HG02943 (cell line): ENCODE measurements around the gene AFAP1.

ENCODE experiments used
- ATAC-seq: cut with Tn5 transposase; IDR thresholded peaks from one replicate; pipeline ENCODE4 v1.9.1; 2021; ENCODE audit warnings: mild to moderate bottlenecking, low read depth, moderate library complexity; ENCODE audit not compliant: unreplicated experiment

The AFAP1 gene

GRCh38 chr4:7774301-7775294 lies 165.1 kb downstream of the AFAP1 start:
- no peak for ATAC-seq

DNA sequence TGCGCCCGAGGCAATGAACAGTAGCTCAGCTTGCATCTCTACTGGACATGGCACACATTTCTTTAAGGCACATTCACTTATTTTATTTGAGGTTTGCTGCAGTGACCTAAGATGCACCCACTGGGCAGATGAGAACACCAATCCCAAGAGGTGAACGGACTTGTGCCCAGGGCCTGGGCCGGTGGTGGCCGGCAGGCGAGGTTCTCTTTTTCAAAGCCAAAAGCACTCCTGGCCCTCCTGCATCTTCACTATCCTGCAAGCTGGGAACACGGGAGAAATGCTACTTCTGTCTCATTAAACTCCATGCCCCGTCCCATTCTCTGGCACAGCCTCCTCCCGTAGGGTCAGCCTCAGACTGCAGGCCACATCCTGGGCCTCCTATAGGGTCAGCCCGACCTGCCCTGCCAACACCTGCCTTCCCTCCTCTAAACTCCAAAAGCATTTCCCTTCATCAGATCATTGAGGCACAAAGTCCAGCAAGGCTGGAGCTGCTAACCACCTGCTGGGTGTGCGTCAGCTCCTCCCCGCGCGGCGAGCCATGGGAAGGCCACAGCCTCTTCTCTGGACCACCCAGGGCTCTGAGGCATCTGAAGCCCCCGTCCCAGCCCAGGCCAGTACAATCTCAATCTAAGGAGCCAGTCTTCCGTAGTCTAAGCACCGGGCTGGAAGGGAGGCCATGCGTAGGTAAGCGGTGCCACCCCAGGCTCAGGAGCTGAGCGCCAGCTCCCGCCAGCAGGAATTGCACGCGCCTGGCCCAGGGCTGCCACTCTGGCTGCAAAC lies 166.1 kb downstream of the AFAP1 start:
- ATAC-seq, result no peak

DNA sequence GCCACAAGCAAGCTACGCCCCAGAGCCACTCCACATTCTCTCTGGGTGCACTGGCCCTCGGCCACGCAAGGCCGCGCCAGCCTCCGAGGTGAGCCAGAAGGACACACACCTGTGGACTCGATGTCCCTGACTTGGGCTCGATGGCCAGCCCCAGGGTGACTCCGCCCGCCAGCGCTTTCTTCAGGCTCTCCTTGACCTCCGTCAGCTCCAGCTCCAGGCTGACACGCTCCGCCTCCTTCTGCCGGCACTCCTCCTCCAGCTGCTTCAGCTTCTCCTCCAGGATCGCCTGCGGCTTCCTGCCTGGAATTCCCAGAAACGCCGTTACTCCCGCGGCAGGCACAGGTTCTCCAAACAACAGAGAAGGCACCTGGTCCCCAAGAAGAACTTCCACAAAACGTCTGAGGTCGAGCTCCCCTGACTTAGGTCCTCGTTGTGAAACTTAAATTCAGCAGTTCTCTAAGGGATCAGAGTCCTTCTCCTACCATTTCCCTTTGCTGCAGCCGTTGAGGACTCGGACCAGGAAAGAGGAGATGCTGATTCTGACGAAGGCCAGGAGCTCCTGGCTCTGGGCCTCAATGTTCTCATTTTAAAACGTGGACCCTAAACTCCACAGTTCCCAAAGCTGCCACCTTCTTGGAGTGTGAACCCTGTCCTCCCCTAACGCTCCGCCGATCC lies 166.8 kb downstream of the AFAP1 start:
- no peak for ATAC-seq

DNA sequence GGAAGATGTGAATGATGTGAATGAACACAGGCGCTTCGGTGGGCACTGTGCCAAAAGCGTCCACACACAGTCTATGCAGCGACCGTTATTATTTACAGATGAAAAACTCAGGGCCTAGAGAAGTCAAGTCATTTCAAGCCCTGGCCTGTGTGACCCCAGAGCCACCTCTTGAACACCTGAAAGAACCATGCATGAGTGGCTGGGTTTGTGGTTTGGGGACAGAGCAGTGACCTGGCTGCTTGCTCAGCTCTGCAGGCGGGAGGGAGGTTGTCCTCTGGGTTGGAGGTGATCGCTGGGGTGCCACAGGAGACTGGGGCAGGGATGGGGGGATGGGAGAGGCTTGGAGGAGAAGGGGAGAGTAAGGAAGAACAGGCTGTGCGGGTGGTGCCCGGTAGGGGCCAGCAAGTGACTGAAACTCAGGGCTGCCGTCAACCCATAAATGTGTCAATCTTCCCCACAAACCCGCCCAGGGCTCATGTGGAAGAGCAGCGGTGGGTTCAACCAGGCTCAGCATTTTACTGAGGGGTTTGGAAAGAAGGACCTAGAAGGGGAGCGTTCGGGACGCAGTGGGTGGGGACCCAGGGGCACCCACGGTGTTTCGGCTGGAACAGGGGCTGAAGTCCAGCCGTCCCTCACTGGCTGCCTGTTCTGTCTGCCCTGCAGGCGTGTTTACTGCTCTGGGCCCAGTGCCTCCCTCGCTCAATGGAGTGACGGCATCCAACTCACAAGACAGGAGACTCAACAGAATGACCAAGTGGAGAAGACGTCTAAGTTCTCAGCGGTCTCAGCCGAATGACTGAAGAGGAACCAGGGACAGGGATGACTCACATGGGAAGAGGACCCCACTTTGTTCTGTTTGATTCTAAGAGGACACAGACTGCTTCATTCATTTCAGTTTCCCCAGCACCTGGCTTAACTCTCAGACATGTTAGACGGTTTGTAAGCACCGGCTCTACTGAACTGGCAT lies 167.8 kb downstream of the AFAP1 start:
- ATAC-seq, result peak; percentile 92

- ATAC-seq, result no peak
Measured at GRCh38 chr4:7771056-7771455, 168.6 kb downstream of the AFAP1 start.

GRCh38 chr4:7770224-7771050 lies 169.2 kb downstream of the AFAP1 start:
- ATAC-seq, result no peak

GRCh38 chr4:7769396-7770223 lies 170.1 kb downstream of the AFAP1 start:
- ATAC-seq, result no peak

DNA sequence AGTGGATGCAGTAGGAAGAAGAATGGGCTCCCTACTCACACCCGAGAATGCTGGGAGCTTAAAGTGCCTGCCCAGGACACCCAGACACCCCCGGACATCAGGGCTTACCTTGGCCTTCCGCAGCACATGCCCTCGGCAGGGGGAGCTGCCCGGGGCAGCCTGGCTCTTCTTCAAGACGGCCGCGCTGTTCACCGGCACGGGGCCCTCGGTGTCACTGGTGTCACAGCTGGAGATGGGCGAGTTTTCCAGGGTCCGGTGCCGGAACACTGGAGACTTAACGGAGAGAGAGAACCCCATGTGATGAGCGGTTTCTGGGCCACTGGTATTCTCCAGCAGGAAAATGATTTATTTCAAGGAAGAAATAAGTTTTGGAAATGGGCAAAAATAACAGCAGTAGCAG lies 170.9 kb downstream of the AFAP1 start:
- no peak for ATAC-seq

DNA sequence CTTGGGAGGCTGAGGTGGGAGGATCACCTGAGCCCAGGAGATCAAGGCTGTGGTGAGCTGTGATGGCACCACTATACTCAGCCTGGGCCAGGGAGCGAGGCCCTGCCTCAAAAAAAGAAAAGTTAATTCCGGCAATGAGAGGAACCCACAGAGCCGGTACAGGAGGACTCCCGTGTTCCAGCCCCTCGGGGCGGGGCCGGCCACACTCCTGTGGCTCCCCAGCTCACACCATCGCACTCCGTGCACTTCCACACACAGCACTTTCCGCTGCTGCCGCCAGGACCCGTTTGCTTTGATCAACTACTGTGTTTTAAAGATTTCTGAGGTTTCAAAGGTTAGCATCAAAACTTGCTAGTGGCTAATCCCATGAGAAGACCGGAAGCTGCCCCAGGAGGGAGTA lies 171.7 kb downstream of the AFAP1 start:
- ATAC-seq, result no peak

- no peak for ATAC-seq
Measured at GRCh38 chr4:7767526-7767925, 172.1 kb downstream of the AFAP1 start.

GRCh38 chr4:7766661-7767345 lies 172.9 kb downstream of the AFAP1 start:
- ATAC-seq, result no peak

DNA sequence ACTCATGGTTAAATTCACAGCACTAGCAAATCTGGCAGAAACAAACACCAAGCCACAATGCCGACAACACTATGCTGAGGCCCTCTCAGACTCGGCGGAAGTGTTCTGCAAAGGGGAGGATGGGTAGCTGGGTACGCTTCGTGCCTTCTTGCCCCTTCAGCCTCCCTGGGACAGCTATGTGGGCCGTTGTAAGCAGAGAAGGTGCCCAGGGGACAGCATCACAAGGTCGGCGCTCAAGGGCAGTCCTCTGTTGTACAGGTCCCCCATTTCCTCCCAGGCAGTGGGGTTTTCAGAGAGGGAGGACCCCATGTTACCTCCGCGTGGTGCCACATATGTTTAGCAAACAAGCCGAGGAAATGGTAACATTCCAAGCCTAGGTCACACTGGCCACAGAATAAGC lies 173.6 kb downstream of the AFAP1 start:
- no peak for ATAC-seq

DNA sequence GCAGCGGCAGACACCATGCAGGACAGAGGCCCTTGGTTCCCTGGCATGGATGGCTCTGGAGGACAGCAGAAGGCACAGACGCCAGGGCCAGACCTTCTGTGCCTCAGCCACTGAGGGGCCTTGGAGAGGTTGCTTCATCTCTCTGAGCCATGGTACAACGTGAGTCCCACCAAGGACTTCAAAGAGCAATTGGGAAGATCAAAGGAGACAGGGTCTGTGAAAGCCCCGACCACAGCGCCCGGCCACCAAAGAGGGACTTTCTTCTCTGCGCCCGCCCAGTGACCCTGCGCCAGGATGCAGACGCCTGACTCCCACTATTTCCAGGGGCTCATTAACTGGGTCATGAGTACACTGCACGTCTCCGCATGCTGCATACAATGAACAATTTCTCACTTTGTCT lies 174.0 kb downstream of the AFAP1 start:
- ATAC-seq, result no peak

- no peak for ATAC-seq
Measured at GRCh38 chr4:7764466-7764865, 175.2 kb downstream of the AFAP1 start.

- no peak for ATAC-seq
Measured at GRCh38 chr4:7763788-7764187, 175.9 kb downstream of the AFAP1 start.

GRCh38 chr4:7763106-7763505 lies 176.6 kb downstream of the AFAP1 start:
- no peak for ATAC-seq

DNA sequence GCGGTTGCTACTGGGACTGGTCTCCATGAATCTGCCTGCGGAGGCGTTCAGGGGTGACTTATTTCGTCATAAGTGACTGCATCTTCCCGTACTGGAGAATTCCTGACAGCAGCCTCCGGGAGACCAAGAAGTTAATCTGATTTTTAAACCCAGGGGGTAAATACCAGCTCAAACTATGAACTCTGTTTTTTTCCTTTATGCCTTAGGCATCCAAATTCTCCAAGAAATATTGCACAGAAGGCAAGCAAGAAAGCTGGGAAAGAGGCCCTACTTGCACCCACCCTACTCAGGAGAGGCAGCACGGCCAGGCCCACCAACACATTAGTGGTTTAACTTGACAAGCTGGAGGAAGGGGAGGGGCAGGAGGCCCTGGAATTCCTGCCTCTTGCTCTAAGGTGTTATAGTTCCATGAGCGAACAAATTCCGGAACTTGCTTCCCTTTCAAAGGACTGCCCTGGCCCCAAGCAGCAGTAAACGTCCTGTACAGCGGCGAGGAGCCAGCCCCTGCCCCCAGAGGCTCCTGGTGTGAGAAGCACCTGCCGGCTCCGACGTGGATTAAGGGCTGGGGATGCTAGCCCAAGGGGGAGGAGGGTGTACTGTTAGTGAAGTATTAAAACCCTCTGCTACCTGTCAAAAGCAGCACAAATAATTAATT lies 177.2 kb downstream of the AFAP1 start:
- no peak for ATAC-seq
